ENCODE results near the gene FASTK.

FASTK gene

GRCh38 chr7:151059367-151060112, 21.1 kb downstream of the FASTK start, which contains the start of gene SLC4A2:
TSS of gene SLC4A2 (plus strand) at chr7:151059589. CDS start at chr7:151061988, 2,399 bp downstream.
- Histone ChIP-seq H2AFZ (ENCODE audit: low read depth, low read length) (no peak within 1 kb of the TSS), H3K23ac (ENCODE audit: low read length in 2 of 2) (peak within 1 kb of the TSS; percentile 15 to 85), H3K18ac (ENCODE audit: low read depth in 1 of 2, low read length in 2 of 2) (peak within 1 kb of the TSS; percentile 93 to 95), H3K14ac (ENCODE audit: low read length in 2 of 2) (peak within 1 kb of the TSS; percentile 68 to 90), H3K36me3 (ENCODE audit: control insufficient read depth in 1 of 2, insufficient read depth in 2 of 2, low read depth in 1 of 2, low read length in 2 of 2) (peaks cover 12 to 27% of the 10 kb centered on the region in 2 experiments), H3K27me3 (ENCODE audit: control insufficient read depth in 1 of 2, insufficient read depth in 1 of 2, low read length in 2 of 2) (no peaks in the 10 kb centered on the region), H3K27ac (ENCODE audit: low read length, poor library complexity, severe bottlenecking) (peak within 1 kb of the TSS; percentile 95), H2AK5ac (ENCODE audit: low read length, severe bottlenecking) (peak within 1 kb of the TSS; percentile 87), H3K4me3 (ENCODE audit: insufficient read depth in 1 of 2, low read depth in 1 of 2, low read length in 2 of 2) (peak within 1 kb of the TSS; percentile 77 to 96), H3K9me3 (ENCODE audit: control insufficient read depth, low read length) (no peaks in the 10 kb centered on the region), H2BK120ac (ENCODE audit: low read depth, low read length) (peak within 1 kb of the TSS; percentile 96), H3K4me2 (ENCODE audit: low read length, poor library complexity, severe bottlenecking) (peak within 1 kb of the TSS; percentile 93), H2BK5ac (ENCODE audit: low read depth, low read length, poor library complexity, severe bottlenecking) (peak within 1 kb of the TSS; percentile 82), H2BK12ac (ENCODE audit: low read length in 2 of 2) (peak within 1 kb of the TSS; percentile 69 to 85), H3K9ac (ENCODE audit: low read length) (peak within 1 kb of the TSS; percentile 90), H4K91ac (ENCODE audit: low read length) (peak within 1 kb of the TSS; percentile 84), H3K79me1 (replicated peaks; ENCODE audit: low read length, poor library complexity, severe bottlenecking) (peaks cover 19% of the 10 kb centered on the region), H3K4me1 (ENCODE audit: control insufficient read depth, insufficient read depth, low read depth, low read length) (peaks cover 50% of the 10 kb centered on the region), H2BK15ac (ENCODE audit: low read depth, poor library complexity, severe bottlenecking) (peak within 1 kb of the TSS; percentile 85), H3K4ac (ENCODE audit: low read depth in 1 of 2, low read length in 2 of 2) (peak within 1 kb of the TSS; percentile 89 to 97), H4K8ac (ENCODE audit: low read length) (peak within 1 kb of the TSS; percentile 96)
- WGBS: under 1% methylated on average over 59 of the region's 75 CpGs
- DNase-seq: peak; percentile 83

- H2BK120ac ChIP-seq (ENCODE audit: low read depth, low read length): peak overlapping the region; percentile 96
- peak overlapping the region; percentile 60 for H2BK5ac ChIP-seq (ENCODE audit: low read depth, low read length, poor library complexity, severe bottlenecking)
- H3K4me1 ChIP-seq (ENCODE audit: control insufficient read depth, insufficient read depth, low read depth, low read length): peaks cover 44% of the 10 kb centered on the region
- H2AFZ ChIP-seq (ENCODE audit: low read depth, low read length): no peak overlapping the region
- H3K4me3 ChIP-seq (ENCODE audit: insufficient read depth in 1 of 2, low read depth in 1 of 2, low read length in 2 of 2): peak overlapping the region; percentile 40 to 96
- H2AK5ac ChIP-seq (ENCODE audit: low read length, severe bottlenecking): peak overlapping the region; percentile 42
- H3K23ac ChIP-seq (ENCODE audit: low read length in 2 of 2): peak overlapping the region in 1 of 2 experiments; percentile 85
- H3K27me3 ChIP-seq (ENCODE audit: control insufficient read depth in 1 of 2, insufficient read depth in 1 of 2, low read length in 2 of 2): no peaks in the 10 kb centered on the region
- H3K79me1 ChIP-seq (replicated peaks; ENCODE audit: low read length, poor library complexity, severe bottlenecking): peaks cover 15% of the 10 kb centered on the region
- peak overlapping the region; percentile 48 for H4K91ac ChIP-seq (ENCODE audit: low read length)
- peak overlapping the region; percentile 90 for H3K9ac ChIP-seq (ENCODE audit: low read length)
- H2BK15ac ChIP-seq (ENCODE audit: low read depth, poor library complexity, severe bottlenecking): peak overlapping the region; percentile 30
- no peaks in the 10 kb centered on the region for H3K9me3 ChIP-seq (ENCODE audit: control insufficient read depth, low read length)
- H3K4me2 ChIP-seq (ENCODE audit: low read length, poor library complexity, severe bottlenecking): peak overlapping the region; percentile 84
- peak overlapping the region in 1 of 2 experiments; percentile 51 for H3K14ac ChIP-seq (ENCODE audit: low read length in 2 of 2)
- 15% methylated on average over 13 of the region's 18 CpGs for WGBS
- H4K8ac ChIP-seq (ENCODE audit: low read length): peak overlapping the region; percentile 39
- DNase-seq: peak; percentile 70
- peak overlapping the region; percentile 69 to 85 for H2BK12ac ChIP-seq (ENCODE audit: low read length in 2 of 2)
- peaks cover 13 to 27% of the 10 kb centered on the region in 2 experiments for H3K36me3 ChIP-seq (ENCODE audit: control insufficient read depth in 1 of 2, insufficient read depth in 2 of 2, low read depth in 1 of 2, low read length in 2 of 2)
- peak overlapping the region; percentile 89 to 97 for H3K4ac ChIP-seq (ENCODE audit: low read depth in 1 of 2, low read length in 2 of 2)
- H3K18ac ChIP-seq (ENCODE audit: low read depth in 1 of 2, low read length in 2 of 2): peak overlapping the region; percentile 93 to 95
- peak overlapping the region; percentile 95 for H3K27ac ChIP-seq (ENCODE audit: low read length, poor library complexity, severe bottlenecking)
Observed at GRCh38 chr7:151058781-151059366, 21.7 kb downstream of the FASTK start.

GRCh38 chr7:151057989-151058780, 22.4 kb downstream of the FASTK start:
- Histone ChIP-seq H3K79me1 (replicated peaks; ENCODE audit: low read length, poor library complexity, severe bottlenecking) (peaks cover 15% of the 10 kb centered on the region), H3K27ac (ENCODE audit: low read length, poor library complexity, severe bottlenecking) (peak overlapping the region; percentile 95), H4K8ac (ENCODE audit: low read length) (peak overlapping the region; percentile 96), H3K18ac (ENCODE audit: low read depth in 1 of 2, low read length in 2 of 2) (peak overlapping the region; percentile 93 to 94), H3K27me3 (ENCODE audit: control insufficient read depth in 1 of 2, insufficient read depth in 1 of 2, low read length in 2 of 2) (no peaks in the 10 kb centered on the region), H2BK12ac (ENCODE audit: low read length in 2 of 2) (peak overlapping the region in 1 of 2 experiments; percentile 81), H3K23ac (ENCODE audit: low read length in 2 of 2) (no peak overlapping the region), H3K14ac (ENCODE audit: low read length in 2 of 2) (no peak overlapping the region), H2BK5ac (ENCODE audit: low read depth, low read length, poor library complexity, severe bottlenecking) (peak overlapping the region; percentile 82), H2AFZ (ENCODE audit: low read depth, low read length) (peak overlapping the region; percentile 67), H3K36me3 (ENCODE audit: control insufficient read depth in 1 of 2, insufficient read depth in 2 of 2, low read depth in 1 of 2, low read length in 2 of 2) (peaks cover 19 to 30% of the 10 kb centered on the region in 2 experiments), H4K91ac (ENCODE audit: low read length) (peak overlapping the region; percentile 48), H3K4me1 (ENCODE audit: control insufficient read depth, insufficient read depth, low read depth, low read length) (peaks cover 40% of the 10 kb centered on the region), H3K4me2 (ENCODE audit: low read length, poor library complexity, severe bottlenecking) (peak overlapping the region; percentile 78), H2AK5ac (ENCODE audit: low read length, severe bottlenecking) (peak overlapping the region; percentile 87), H2BK120ac (ENCODE audit: low read depth, low read length) (peak overlapping the region; percentile 96), H3K9ac (ENCODE audit: low read length) (peak overlapping the region; percentile 90), H2BK15ac (ENCODE audit: low read depth, poor library complexity, severe bottlenecking) (peak overlapping the region; percentile 19), H3K9me3 (ENCODE audit: control insufficient read depth, low read length) (no peaks in the 10 kb centered on the region), H3K4me3 (ENCODE audit: insufficient read depth in 1 of 2, low read depth in 1 of 2, low read length in 2 of 2) (peak overlapping the region; percentile 33 to 96), H3K4ac (ENCODE audit: low read depth in 1 of 2, low read length in 2 of 2) (peak overlapping the region; percentile 89 to 97)
- DNase-seq: peak; percentile 100
- 2% methylated on average over 46 of the region's 46 CpGs for WGBS
